Activated CD4-positive, alpha-beta T cell treated with anti-CD3 and anti-CD28 coated beads, Interleukin-2, amount 10 ng/mL, durations not matched to agents 7 days and 5 days (primary cell): ENCODE measurements around the gene DLX6. TPM values are rescaled to one million over a fixed set of nuclear protein-coding genes. Genes with fewer than 3 reads are reported as not detected.

Experiments used
- CTCF ChIA-PET: fragments of 350-600 bp; sonication (Branson Sonifier 250); formaldehyde crosslinking; loops from one replicate; lab custom pipeline; 2021; ENCODE audit warnings: antibody characterized with exemption; lab: Charles Lee
- POLR2A ChIA-PET: fragments of 350-600 bp; sonication (Branson Sonifier 250); formaldehyde crosslinking; loops from one replicate; lab custom pipeline; 2021; ENCODE audit warnings: antibody characterized with exemption; lab: Charles Lee
- DNase-seq: peaks from one replicate; pipeline ENCODE4 v3.0.0-alpha.2; 2020
- H3K27ac Mint-ChIP-seq: one replicate; pipeline ENCODE4 v1.8.0; 2021; ENCODE audit warnings: mild to moderate bottlenecking, moderate library complexity, mixed read lengths
- H3K27me3 Mint-ChIP-seq: one replicate; pipeline ENCODE4 v1.8.0; 2021; ENCODE audit warnings: mixed read lengths
- H3K36me3 Mint-ChIP-seq: one replicate; pipeline ENCODE4 v1.8.0; 2021; ENCODE audit warnings: low read depth, mixed read lengths
- H3K4me1 Mint-ChIP-seq: one replicate; pipeline ENCODE4 v1.8.0; 2021; ENCODE audit warnings: mixed read lengths
- H3K4me3 Mint-ChIP-seq: one replicate; pipeline ENCODE4 v1.8.0; 2021; ENCODE audit warnings: mild to moderate bottlenecking, moderate library complexity, mixed read lengths
- H3K9me3 Mint-ChIP-seq: one replicate; pipeline ENCODE4 v1.8.0; 2021; ENCODE audit warnings: mixed read lengths
- total RNA-seq, 2 experiments: library from RNA; stranded (reverse); gene quantifications; one replicate each; pipeline ENCODE4 v1.2.3, GENCODE V29; 2021

The DLX6 gene
- total RNA-seq, 2 experiments from 2014 or later: not detected

- Mint-ChIP-seq H3K9me3 (no peaks in the 10 kb centered on the region), H3K4me1 (peaks cover 7% of the 10 kb centered on the region), H3K4me3 (no peak overlapping the region), H3K36me3 (no peaks in the 10 kb centered on the region), H3K27ac (no peak overlapping the region), H3K27me3 (peaks cover 89% of the 10 kb centered on the region)
- DNase-seq: no peak
- CTCF ChIA-PET: interaction anchor here (1.0 kb wide), 1 partner anchor 17 kb away, joined by 3 read pairs; no protein-coding TSS in a partner anchor
- POLR2A ChIA-PET: no interaction called here
Measured at GRCh38 chr7:97009753-97010732, 4.7 kb downstream of the DLX6 start.

- POLR2A ChIA-PET: no interaction called here
- DNase-seq: no peak
- CTCF ChIA-PET: no interaction called here
- Mint-ChIP-seq H3K4me1 (peaks cover 5% of the 10 kb centered on the region), H3K27ac (no peak overlapping the region), H3K36me3 (no peaks in the 10 kb centered on the region), H3K9me3 (no peaks in the 10 kb centered on the region), H3K27me3 (peaks cover 93% of the 10 kb centered on the region), H3K4me3 (no peak overlapping the region)
Measured at GRCh38 chr7:97011104-97011503, 5.8 kb downstream of the DLX6 start.

GRCh38 chr7:97011536-97012364 lies 6.4 kb downstream of the DLX6 start:
- peaks cover 3% of the 10 kb centered on the region for H3K36me3 Mint-ChIP-seq
- H3K4me1 Mint-ChIP-seq: peaks cover 2% of the 10 kb centered on the region
- no peak overlapping the region for H3K27ac Mint-ChIP-seq
- no peaks in the 10 kb centered on the region for H3K9me3 Mint-ChIP-seq
- POLR2A ChIA-PET: no interaction called here
- DNase-seq: no peak
- CTCF ChIA-PET: no interaction called here
- peaks cover 94% of the 10 kb centered on the region for H3K27me3 Mint-ChIP-seq
- H3K4me3 Mint-ChIP-seq: no peak overlapping the region

GRCh38 chr7:97012365-97013133 lies 7.2 kb downstream of the DLX6 start:
- POLR2A ChIA-PET: no interaction called here
- Mint-ChIP-seq H3K4me1 (no peaks in the 10 kb centered on the region), H3K4me3 (no peak overlapping the region), H3K9me3 (no peaks in the 10 kb centered on the region), H3K27ac (no peak overlapping the region), H3K36me3 (peaks cover 4% of the 10 kb centered on the region), H3K27me3 (peaks cover 94% of the 10 kb centered on the region)
- DNase-seq: no peak
- CTCF ChIA-PET: interaction anchor here (1.5 kb wide), 1 partner anchor 15 kb away, joined by 5 read pairs; no protein-coding TSS in a partner anchor

- Mint-ChIP-seq H3K36me3 (peaks cover 4% of the 10 kb centered on the region), H3K9me3 (no peaks in the 10 kb centered on the region), H3K4me1 (no peaks in the 10 kb centered on the region), H3K27me3 (peaks cover 94% of the 10 kb centered on the region), H3K27ac (peak overlapping the region; percentile 31), H3K4me3 (no peak overlapping the region)
- CTCF ChIA-PET: interaction anchor here (1.5 kb wide), 1 partner anchor 14 kb away, joined by 5 read pairs; no protein-coding TSS in a partner anchor
- no peak for DNase-seq
- POLR2A ChIA-PET: no interaction called here
Measured at GRCh38 chr7:97013134-97013844, 7.9 kb downstream of the DLX6 start.

- Mint-ChIP-seq H3K27ac (no peak overlapping the region), H3K9me3 (no peaks in the 10 kb centered on the region)
Measured at GRCh38 chr7:97013845-97014134, 8.4 kb downstream of the DLX6 start.

GRCh38 chr7:97014145-97014750 lies 8.9 kb downstream of the DLX6 start:
- CTCF ChIA-PET: interaction anchor here (1.2 to 1.7 kb wide), 2 partner anchors 10 to 13 kb away, joined by 3 to 7 read pairs; no protein-coding TSS in a partner anchor
- Mint-ChIP-seq H3K36me3 (peaks cover 6% of the 10 kb centered on the region), H3K4me3 (no peak overlapping the region), H3K27me3 (peaks cover 97% of the 10 kb centered on the region), H3K4me1 (no peaks in the 10 kb centered on the region), H3K9me3 (no peaks in the 10 kb centered on the region), H3K27ac (no peak overlapping the region)
- POLR2A ChIA-PET: no interaction called here
- DNase-seq: no peak

More at GRCh38 chr7:97013845-97014134, 8.4 kb downstream of the DLX6 start:
- ChIA-PET POLR2A (no interaction called here), CTCF (interaction anchor here (1.2 to 1.5 kb wide), 2 partner anchors 10 to 14 kb away, joined by 3 to 5 read pairs; no protein-coding TSS in a partner anchor)
- no peak for DNase-seq
- H3K4me3 Mint-ChIP-seq: no peak overlapping the region
- no peaks in the 10 kb centered on the region for H3K4me1 Mint-ChIP-seq
- H3K27me3 Mint-ChIP-seq: peaks cover 94% of the 10 kb centered on the region
- peaks cover 4% of the 10 kb centered on the region for H3K36me3 Mint-ChIP-seq

- POLR2A ChIA-PET: no interaction called here
- peaks cover 6% of the 10 kb centered on the region for H3K36me3 Mint-ChIP-seq
- no peak for DNase-seq
- H3K4me3 Mint-ChIP-seq: no peak overlapping the region
- CTCF ChIA-PET: interaction anchor here (0.5 to 1.7 kb wide), 3 partner anchors 8 to 12 kb away, joined by 3 to 7 read pairs (median 3); no protein-coding TSS in a partner anchor
- H3K27ac Mint-ChIP-seq: no peak overlapping the region
- H3K9me3 Mint-ChIP-seq: no peaks in the 10 kb centered on the region
- no peaks in the 10 kb centered on the region for H3K4me1 Mint-ChIP-seq
- peaks cover 97% of the 10 kb centered on the region for H3K27me3 Mint-ChIP-seq
Measured at GRCh38 chr7:97015279-97015678, 9.9 kb downstream of the DLX6 start.

- no peaks in the 10 kb centered on the region for H3K4me1 Mint-ChIP-seq
- ChIA-PET POLR2A (no interaction called here), CTCF (interaction anchor here (0.5 to 1.7 kb wide), 2 partner anchors 8 to 12 kb away, joined by 3 to 7 read pairs; no protein-coding TSS in a partner anchor)
Measured at GRCh38 chr7:97015756-97016380, 10.5 kb downstream of the DLX6 start.

GRCh38 chr7:97016381-97017191 lies 11.2 kb downstream of the DLX6 start:
- peak overlapping the region; percentile 41 for H3K27ac Mint-ChIP-seq
- DNase-seq: no peak
- CTCF ChIA-PET: interaction anchor here (1.0 to 1.3 kb wide), 3 partner anchors 10 to 11 kb away, joined by 3 to 4 read pairs (median 3); partner anchors contain the start of gene DLX6
- no peaks in the 10 kb centered on the region for H3K4me1 Mint-ChIP-seq
- H3K9me3 Mint-ChIP-seq: no peaks in the 10 kb centered on the region
- POLR2A ChIA-PET: no interaction called here
- H3K4me3 Mint-ChIP-seq: no peak overlapping the region
- H3K27me3 Mint-ChIP-seq: peaks cover 96% of the 10 kb centered on the region
- peaks cover 9% of the 10 kb centered on the region for H3K36me3 Mint-ChIP-seq

More at GRCh38 chr7:97015756-97016380, 10.5 kb downstream of the DLX6 start:
- no peak for DNase-seq
- Mint-ChIP-seq H3K4me3 (no peak overlapping the region), H3K36me3 (peaks cover 9% of the 10 kb centered on the region), H3K27me3 (peaks cover 99% of the 10 kb centered on the region), H3K27ac (no peak overlapping the region), H3K9me3 (no peaks in the 10 kb centered on the region)
